WTC11 (cell line): ENCODE data around the gene CRYBG3. TPM values are rescaled to one million over a fixed set of nuclear protein-coding genes. Genes with fewer than 3 reads are reported as not detected.
"Not testable (repeated sequence)": the region's sequence is repeated elsewhere in the genome, so short reads cannot be mapped to it uniquely, and the experiment has no call there.

Experiments used
- ATAC-seq: fragments of 200-7000 bp; cut with Tn5 transposase; 2 replicates; pipeline ENCODE4 v1.10.0; 2021; ENCODE audit warnings: mild to moderate bottlenecking, moderate library complexity
- CTCF ChIA-PET: fragments of 300-600 bp; sonication (Branson Sonifier 250); formaldehyde crosslinking; loops from one replicate; lab custom pipeline; 2021; ENCODE audit warnings: antibody characterized with exemption; lab: Charles Lee
- POLR2A ChIA-PET: fragments of 350-600 bp; sonication (Branson Sonifier 250); formaldehyde crosslinking; loops from one replicate; lab custom pipeline; 2021; ENCODE audit warnings: antibody characterized with exemption; lab: Charles Lee
- DNase-seq: peaks from one replicate; pipeline ENCODE4 v3.0.0; 2021; ENCODE audit warnings: low spot score
- H3K27ac Mint-ChIP-seq: 2 replicates; pipeline ENCODE4 v1.8.0; 2021; ENCODE audit warnings: mixed read lengths
- H3K27me3 Mint-ChIP-seq: 2 replicates; pipeline ENCODE4 v1.8.0; 2021; ENCODE audit warnings: low read depth, mild to moderate bottlenecking, moderate library complexity, mixed read lengths
- H3K36me3 Mint-ChIP-seq: 2 replicates; pipeline ENCODE4 v1.8.0; 2021; ENCODE audit warnings: mixed read lengths
- H3K4me1 Mint-ChIP-seq: 2 replicates; pipeline ENCODE4 v1.8.0; 2022; ENCODE audit warnings: mixed read lengths
- H3K4me3 Mint-ChIP-seq: 2 replicates; pipeline ENCODE4 v1.8.0; 2021; ENCODE audit warnings: mild to moderate bottlenecking, moderate library complexity, mixed read lengths
- H3K9me3 Mint-ChIP-seq: 2 replicates; pipeline ENCODE4 v1.8.0; 2021; ENCODE audit warnings: mixed read lengths
- E2F4 ChIP-seq: sonication (generic); formaldehyde crosslinking; IDR thresholded peaks from 2 replicates; pipeline ENCODE4 v1.8.1; 2022; ENCODE audit warnings: low read depth, mild to moderate bottlenecking, moderate library complexity, missing genetic modification reagents, borderline replicate concordance
- FOXK1 ChIP-seq: sonication (generic); formaldehyde crosslinking; IDR thresholded peaks from 2 replicates; pipeline ENCODE4 v1.8.0; 2022; ENCODE audit warnings: mild to moderate bottlenecking, moderate library complexity, missing genetic modification reagents
- NR3C1 ChIP-seq: sonication (generic); formaldehyde crosslinking; conservative IDR thresholded peaks from 2 replicates; pipeline ENCODE4 v1.8.1; 2023; ENCODE audit warnings: low read depth, mild to moderate bottlenecking, missing genetic modification reagents
- PREB ChIP-seq: sonication (generic); formaldehyde crosslinking; IDR thresholded peaks from 2 replicates; pipeline ENCODE4 v1.8.1; 2022; ENCODE audit warnings: mild to moderate bottlenecking, missing genetic modification reagents, moderate library complexity, borderline replicate concordance
- SMAD3 ChIP-seq: sonication (generic); formaldehyde crosslinking; IDR thresholded peaks from 2 replicates; pipeline ENCODE4 v1.8.0; 2022; ENCODE audit warnings: missing genetic modification reagents, mild to moderate bottlenecking, borderline replicate concordance
- USF2 ChIP-seq: sonication (generic); formaldehyde crosslinking; IDR thresholded peaks from 2 replicates; pipeline ENCODE4 v1.8.1; 2023; ENCODE audit warnings: mild to moderate bottlenecking, missing genetic modification reagents, moderate library complexity
- ZBTB21 ChIP-seq: sonication (generic); formaldehyde crosslinking; IDR thresholded peaks from 2 replicates; pipeline ENCODE4 v1.8.1; 2023; ENCODE audit warnings: mild to moderate bottlenecking, missing genetic modification reagents, borderline replicate concordance
- ZBTB43 ChIP-seq: sonication (generic); formaldehyde crosslinking; IDR thresholded peaks from 2 replicates; pipeline ENCODE4 v1.8.1; 2023; ENCODE audit warnings: mild to moderate bottlenecking, missing genetic modification reagents
- ZNF121 ChIP-seq: sonication (generic); formaldehyde crosslinking; IDR thresholded peaks from 2 replicates; pipeline ENCODE4 v1.8.0; 2023; ENCODE audit warnings: missing genetic modification reagents
- ZNF281 ChIP-seq: sonication (generic); formaldehyde crosslinking; IDR thresholded peaks from 2 replicates; pipeline ENCODE4 v1.8.0; 2023; ENCODE audit warnings: mild to moderate bottlenecking, missing genetic modification reagents
- ZNF396 ChIP-seq: fragments of 250-450 bp; sonication (Bioruptor Pico); IDR thresholded peaks from 2 replicates; pipeline ENCODE4 v1.8.0; 2021; ENCODE audit warnings: mild to moderate bottlenecking, moderate library complexity, borderline replicate concordance
- ZNF416 ChIP-seq: fragments of 250-450 bp; sonication (Bioruptor Pico); IDR thresholded peaks from 2 replicates; pipeline ENCODE4 v1.9.0; 2021; ENCODE audit warnings: mild to moderate bottlenecking, inconsistent platforms
- ZNF423 ChIP-seq: fragments of 250-450 bp; sonication (Bioruptor Pico); IDR thresholded peaks from 2 replicates; pipeline ENCODE4 v2.1.2; 2022; ENCODE audit warnings: mild to moderate bottlenecking, moderate library complexity
- ZNF671 ChIP-seq: fragments of 250-450 bp; sonication (Bioruptor Pico); IDR thresholded peaks from 2 replicates; pipeline ENCODE4 v1.8.0; 2021; ENCODE audit warnings: mild to moderate bottlenecking
- ZSCAN18 ChIP-seq: fragments of 250-450 bp; sonication (Bioruptor Pico); IDR thresholded peaks from 2 replicates; pipeline ENCODE4 v2.1.2; 2022; ENCODE audit warnings: mild to moderate bottlenecking, moderate library complexity
- total RNA-seq: library from RNA; stranded (reverse); gene quantifications from 3 replicates; pipeline ENCODE4 v1.2.3, GENCODE V29; 2021

CRYBG3 gene
- total RNA-seq, 1 experiment from 2014 or later = 13.6 TPM

GRCh38 chr3:97909830-97910229 is 88.0 kb downstream of the CRYBG3 start:
- H3K9me3 Mint-ChIP-seq, CTCF ChIA-PET, POLR2A ChIA-PET, H3K27ac Mint-ChIP-seq, H3K27me3 Mint-ChIP-seq, H3K4me3 Mint-ChIP-seq, DNase-seq, ATAC-seq: not testable (repeated sequence)
- H3K4me1 Mint-ChIP-seq = peaks cover 16% of the 10 kb centered on the region
- H3K36me3 Mint-ChIP-seq = peaks cover 20% of the 10 kb centered on the region

GRCh38 chr3:97910236-97910831 is 88.5 kb downstream of the CRYBG3 start:
- TF ChIP-seq FOXK1 (CRISPR knock-in tag) (peak; percentile 64), ZNF281 (CRISPR knock-in tag) (peak; percentile 33; the same call in 1 of the 2 replicates)
- H3K27me3 Mint-ChIP-seq, ATAC-seq, H3K9me3 Mint-ChIP-seq, POLR2A ChIA-PET, CTCF ChIA-PET: not testable (repeated sequence)
- H3K27ac Mint-ChIP-seq = peak overlapping the region; percentile 95
- peak overlapping the region; percentile 67 for H3K4me3 Mint-ChIP-seq
- peak; percentile 57 for DNase-seq
- peaks cover 22% of the 10 kb centered on the region for H3K36me3 Mint-ChIP-seq
- H3K4me1 Mint-ChIP-seq = peaks cover 16% of the 10 kb centered on the region

GRCh38 chr3:97910931-97911351 is 89.1 kb downstream of the CRYBG3 start:
- peaks cover 9% of the 10 kb centered on the region for H3K9me3 Mint-ChIP-seq
- ATAC-seq = no peak
- peaks cover 25% of the 10 kb centered on the region for H3K36me3 Mint-ChIP-seq
- DNase-seq = no peak
- TF ChIP-seq ZNF423 (CRISPR knock-in tag) (no peak), ZSCAN18 (CRISPR knock-in tag) (no peak), ZNF121 (CRISPR knock-in tag) (no peak), ZNF416 (no peak), SMAD3 (no peak), ZBTB43 (CRISPR knock-in tag) (no peak), ZNF671 (CRISPR knock-in tag) (no peak), E2F4 (CRISPR knock-in tag) (no peak), ZBTB21 (CRISPR knock-in tag) (no peak), ZNF396 (CRISPR knock-in tag) (no peak), USF2 (CRISPR knock-in tag) (no peak), NR3C1 (CRISPR knock-in tag) (no peak), PREB (CRISPR knock-in tag) (no peak)
- CTCF ChIA-PET = no interaction called here
- H3K27me3 Mint-ChIP-seq = no peaks in the 10 kb centered on the region
- H3K27ac Mint-ChIP-seq = peak overlapping the region; percentile 95
- H3K4me1 Mint-ChIP-seq = peaks cover 16% of the 10 kb centered on the region
- peak overlapping the region; percentile 67 for H3K4me3 Mint-ChIP-seq
- POLR2A ChIA-PET = interaction anchor here (0.7 kb wide), 1 partner anchor 82 kb away, joined by 3 read pairs; no protein-coding TSS in a partner anchor
